Jurkat, Clone E6-1 (cell line): ENCODE measurements around the gene ZNF646.

ENCODE experiments used
- DNase-seq: peaks from one replicate; pipeline ENCODE4 v3.0.0-alpha.2; 2011; ENCODE audit warnings: low read depth, low spot score
- H3K4me3 ChIP-seq: 2 replicates; pipeline ENCODE4 v1.5.1; 2011; ENCODE audit warnings: mild to moderate bottlenecking, low read length, control low read depth, moderate library complexity

ZNF646 gene

GRCh38 chr16:31118223-31119155 is 44.3 kb downstream of the ZNF646 start:
- peak overlapping the region; percentile 93 for H3K4me3 ChIP-seq
- DNase-seq, result no peak

DNA sequence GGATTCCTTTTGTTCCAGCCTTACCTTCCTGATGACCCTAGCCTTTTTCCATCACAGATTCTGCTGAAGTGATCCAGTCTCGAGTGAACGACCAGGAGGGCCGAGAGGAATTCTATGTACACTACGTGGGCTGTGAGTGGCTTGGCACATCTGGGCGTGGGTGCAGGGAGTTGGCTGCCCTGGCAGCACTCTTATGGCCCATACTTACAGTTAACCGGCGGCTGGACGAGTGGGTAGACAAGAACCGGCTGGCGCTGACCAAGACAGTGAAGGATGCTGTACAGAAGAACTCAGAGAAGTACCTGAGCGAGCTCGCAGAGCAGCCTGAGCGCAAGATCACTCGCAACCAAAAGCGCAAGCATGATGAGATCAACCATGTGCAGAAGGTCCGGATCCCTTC is 45.9 kb downstream of the ZNF646 start:
- no peak for DNase-seq
- no peak overlapping the region for H3K4me3 ChIP-seq

- DNase-seq, result no peak
- no peak overlapping the region for H3K4me3 ChIP-seq
These were observed 51.6 kb downstream of the ZNF646 start for GRCh38 chr16:31125844-31126243.

DNA sequence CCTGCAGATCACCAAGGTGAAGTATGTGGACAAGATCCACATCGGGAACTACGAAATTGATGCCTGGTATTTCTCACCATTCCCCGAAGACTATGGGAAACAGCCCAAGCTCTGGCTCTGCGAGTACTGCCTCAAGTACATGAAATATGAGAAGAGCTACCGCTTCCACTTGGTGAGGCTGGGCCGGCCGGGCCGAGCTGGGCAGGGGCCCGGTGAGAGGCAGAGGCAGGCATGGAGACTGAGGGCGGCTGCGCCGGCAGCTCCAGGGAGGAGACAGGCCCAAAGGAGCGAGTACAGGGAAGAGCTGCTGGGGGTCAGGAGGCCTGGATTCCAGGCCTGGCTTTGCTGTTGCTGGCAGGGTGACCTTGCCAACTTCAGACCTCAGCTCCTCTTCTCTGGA is 53.0 kb downstream of the ZNF646 start:
- DNase-seq, result no peak
- no peak overlapping the region for H3K4me3 ChIP-seq

DNA sequence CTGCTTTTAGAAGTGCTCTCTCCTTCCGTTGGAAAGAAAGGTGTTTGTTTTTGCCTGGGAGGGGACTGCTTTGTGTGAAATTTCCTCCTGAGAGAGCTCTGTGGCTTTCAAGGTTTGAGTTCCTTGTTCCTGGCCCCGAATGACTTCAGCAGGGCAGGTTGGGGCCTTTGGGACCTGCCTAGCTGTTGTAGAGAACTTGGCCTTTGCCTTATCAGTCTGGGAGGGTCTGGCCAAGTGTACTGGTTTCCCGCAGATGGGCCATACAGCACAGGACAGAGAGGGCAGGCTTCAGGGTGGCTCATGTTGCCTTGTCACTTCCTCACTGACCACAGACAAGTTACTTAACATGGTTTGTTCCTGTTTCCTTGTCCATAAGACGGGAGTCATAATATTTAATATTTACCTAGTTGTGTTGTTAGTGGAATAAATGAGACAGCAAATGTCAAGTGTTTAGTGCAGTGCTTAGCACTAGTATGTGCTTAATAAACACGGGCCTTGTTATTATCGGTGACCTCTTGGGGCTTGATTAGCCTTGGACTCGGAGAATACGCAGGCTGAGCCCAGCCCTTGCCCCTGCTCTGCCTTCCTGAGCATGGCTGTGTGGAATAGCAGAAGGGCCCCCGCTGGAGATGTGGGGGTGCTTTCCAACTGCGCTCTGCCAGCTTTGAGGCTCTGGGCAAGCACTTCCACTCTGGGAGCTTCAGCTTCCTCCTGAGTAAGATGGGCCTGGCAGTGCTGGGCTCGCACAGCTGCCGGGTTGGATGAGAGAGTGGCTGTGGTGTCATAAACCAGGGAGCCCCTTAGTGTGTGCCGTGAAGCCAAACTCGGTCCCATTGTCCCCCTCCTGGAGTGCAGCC is 54.7 kb downstream of the ZNF646 start:
- no peak overlapping the region for H3K4me3 ChIP-seq
- DNase-seq, result no peak

- no peak for DNase-seq
- H3K4me3 ChIP-seq, result no peak overlapping the region
These were observed 55.5 kb downstream of the ZNF646 start for GRCh38 chr16:31129568-31130335.

DNA sequence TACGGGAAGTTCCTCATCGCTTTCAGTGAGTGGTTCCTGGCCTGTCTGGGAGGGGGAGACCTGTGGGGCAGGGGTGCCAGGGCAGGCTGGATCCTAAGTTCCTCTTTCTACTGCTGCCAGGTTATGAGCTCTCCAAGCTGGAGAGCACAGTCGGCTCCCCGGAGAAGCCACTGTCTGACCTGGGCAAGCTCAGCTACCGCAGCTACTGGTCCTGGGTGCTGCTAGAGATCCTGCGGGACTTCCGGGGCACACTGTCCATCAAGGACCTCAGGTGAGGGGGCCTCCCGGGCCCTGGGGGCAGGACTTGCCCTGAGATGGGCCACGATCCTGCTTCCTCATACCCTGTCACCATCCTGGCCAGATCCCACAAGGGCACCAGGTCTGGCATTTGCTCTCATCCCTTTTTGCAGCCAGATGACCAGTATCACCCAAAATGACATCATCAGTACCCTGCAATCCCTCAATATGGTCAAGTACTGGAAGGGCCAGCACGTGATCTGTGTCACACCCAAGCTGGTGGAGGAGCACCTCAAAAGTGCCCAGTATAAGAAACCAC is 56.2 kb downstream of the ZNF646 start:
- no peak overlapping the region for H3K4me3 ChIP-seq
- DNase-seq, result no peak

- H3K4me3 ChIP-seq, result no peak overlapping the region
- no peak for DNase-seq
These were observed 56.7 kb downstream of the ZNF646 start for GRCh38 chr16:31130899-31131298.

GRCh38 chr16:31131416-31131815 is 57.2 kb downstream of the ZNF646 start:
- no peak overlapping the region for H3K4me3 ChIP-seq
- no peak for DNase-seq

- no peak overlapping the region for H3K4me3 ChIP-seq
- no peak for DNase-seq
These were observed 57.6 kb downstream of the ZNF646 start for GRCh38 chr16:31131841-31132271.

DNA sequence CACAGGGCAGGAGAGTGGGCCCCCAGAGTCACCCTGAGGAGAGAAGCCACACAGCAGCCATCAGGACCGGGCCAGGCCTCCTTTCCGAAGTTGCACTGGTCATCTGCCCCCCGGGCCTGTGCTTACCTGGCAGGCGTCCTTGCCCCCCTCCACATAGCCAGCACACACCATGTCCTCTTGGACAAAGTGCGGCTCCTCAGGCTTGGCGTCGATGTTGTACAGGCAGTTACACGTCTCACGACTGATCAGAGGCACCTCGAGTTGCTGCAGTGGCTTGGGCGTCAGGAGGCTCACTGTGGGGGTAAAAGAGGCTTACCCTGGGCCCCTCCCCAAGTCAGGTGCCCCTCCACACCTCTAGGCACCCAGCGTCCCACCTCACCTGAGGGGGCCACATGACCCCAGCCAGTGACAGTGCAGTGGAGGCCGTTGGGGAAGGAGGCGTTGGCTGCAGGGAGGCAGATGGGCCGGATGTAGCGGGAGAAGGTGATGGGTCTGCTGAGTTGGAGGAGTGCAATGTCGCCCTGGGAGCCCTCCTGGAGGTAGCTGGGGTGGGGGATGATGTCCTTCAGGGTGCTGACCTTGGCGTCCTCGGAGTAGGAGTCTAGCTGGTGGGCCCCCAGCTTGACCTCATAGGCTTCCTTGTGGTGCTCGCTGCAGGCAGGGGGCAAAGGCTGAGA is 58.2 kb downstream of the ZNF646 start:
- no peak for DNase-seq
- no peak overlapping the region for H3K4me3 ChIP-seq

DNA sequence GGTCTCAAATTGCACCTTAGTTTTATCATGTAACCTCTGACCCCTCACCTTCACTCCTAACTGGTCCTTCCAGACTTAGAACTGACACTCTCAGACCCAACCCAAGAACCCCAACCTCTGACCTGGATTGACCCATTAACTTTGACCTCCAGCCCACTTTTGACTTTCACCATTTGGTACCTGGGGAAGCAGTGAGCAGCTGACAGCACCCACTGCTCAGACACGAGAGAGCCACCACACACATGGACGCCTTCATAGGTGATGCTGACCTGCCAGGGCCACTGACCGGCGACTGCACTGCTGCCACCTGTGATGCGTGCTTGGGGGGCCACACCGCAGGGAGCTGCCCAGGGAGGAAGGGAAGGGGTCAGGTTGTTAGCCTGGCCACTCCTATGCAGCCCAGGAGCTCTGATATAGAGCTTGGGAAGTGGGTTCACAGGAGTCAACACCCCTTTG is 58.9 kb downstream of the ZNF646 start:
- no peak for DNase-seq
- H3K4me3 ChIP-seq, result no peak overlapping the region
